ENCODE measurements around the gene FOXI2. TPM values are rescaled to one million over a fixed set of nuclear protein-coding genes. Genes with fewer than 3 reads are reported as not detected.

FOXI2 gene
- total and polyA plus RNA-seq, 9 of the 15 experiments (the other 6 are each of a cell fraction or from before 2014, with no cell fraction given), result not detected

GRCh38 chr10:127736222-127736914 is 617 bp upstream of the FOXI2 start:
- FAIRE-seq (no peak), DNase-seq (ENCODE audit: extremely low read depth in 1 of 4, low spot score in 3 of 4) (peak in 1 of 4 experiments; percentile 0), ATAC-seq (no peak)
- H3K27me3 ChIP-seq (ENCODE audit: control insufficient read depth in 2 of 2, insufficient read depth in 2 of 2, low read length in 2 of 2), result no peaks in the 10 kb centered on the region
- no peaks in the 10 kb centered on the region for H3K79me2 ChIP-seq (ENCODE audit: control insufficient read depth, insufficient read depth, low read length)
- CTCF ChIA-PET (ENCODE audit: low intra/inter-chr PET ratio), result no interaction called here
- no peak overlapping the region for H2AFZ ChIP-seq (ENCODE audit: low read depth, low read length)
- no peak overlapping the region for H3K27ac ChIP-seq (ENCODE audit: extremely low read depth, low read depth, low read length)
- POLR2A ChIA-PET, result no interaction called here
- H4K20me1 ChIP-seq (replicated peaks; ENCODE audit: control insufficient read depth, insufficient read depth, low read length), result no peaks in the 10 kb centered on the region
- BruUV-seq (replicated peaks), result no TSS peak
- H3K4me1 ChIP-seq (replicated peaks in 1 of 2; ENCODE audit: control insufficient read depth in 2 of 2, insufficient read depth in 2 of 2, low read length in 2 of 2), result no peaks in the 10 kb centered on the region
- H3K4me3 ChIP-seq, result no peak overlapping the region
- H3K4me2 ChIP-seq (ENCODE audit: insufficient read depth, low read length), result no peak overlapping the region
- 2% methylated on average over 19 of the region's 66 CpGs for WGBS (ENCODE audit: insufficient coverage, low coverage, missing lambda C conversion rate)
- in situ Hi-C loops (cut with MboI) (no loop called here), intact Hi-C loops (cut with micrococcal nuclease) (no loop called here)
- no peaks in the 10 kb centered on the region for H3K36me3 ChIP-seq (ENCODE audit: control insufficient read depth, insufficient read depth, low read length)
- no peaks in the 10 kb centered on the region for H3K9me3 ChIP-seq (replicated peaks; ENCODE audit: control insufficient read depth, insufficient read depth, low read depth, low read length)
- no peak for TF ChIP-seq ZNF75A (CRISPR knock-in tag; IDR thresholded peaks at IDR 0.05)
- no peak for TF ChIP-seq ZFP36 (IDR thresholded peaks at IDR 0.05; ENCODE audit: low read depth, low read length, partially characterized antibody)
- no peak for TF ChIP-seq PYGO2 (tag; IDR thresholded peaks at IDR 0.05)
- TF ChIP-seq TFAP4 (CRISPR knock-in tag; IDR thresholded peaks at IDR 0.05; ENCODE audit: borderline replicate concordance), result no peak
- no peak for TF ChIP-seq FOS (IDR thresholded peaks at IDR 0.05; ENCODE audit: extremely low read depth, insufficient read length)
- no peak for TF ChIP-seq COPS2 (conservative IDR thresholded peaks at IDR 0.05)
- no peak for TF ChIP-seq POLR2G (IDR thresholded peaks at IDR 0.05; ENCODE audit: low read depth, low read length)
- no peak for TF ChIP-seq GTF2F1 (IDR thresholded peaks at IDR 0.05; ENCODE audit: low read depth, low read length)
- no peak for TF ChIP-seq USF2 (CRISPR knock-in tag; IDR thresholded peaks at IDR 0.05)
- H3K9me1 ChIP-seq (ENCODE audit: control insufficient read depth, insufficient read depth, low read length), result no peaks in the 10 kb centered on the region
- no peak overlapping the region for H3K9ac ChIP-seq (ENCODE audit: insufficient read depth in 1 of 2, low read depth in 2 of 2, low read length in 2 of 2)

Data from K562 (cell line).